Ishikawa (cell line): ENCODE data around the gene C5orf63.

Source experiments
- EGR1 ChIP-seq: IDR thresholded peaks from 2 replicates; pipeline ENCODE4 v1.6.1; 2012
- EP300 ChIP-seq: IDR thresholded peaks from 2 replicates; pipeline ENCODE4 v1.6.1; 2012; ENCODE audit warnings: borderline replicate concordance
- FOXM1 ChIP-seq: IDR thresholded peaks from 2 replicates; pipeline ENCODE4 v1.6.1; 2012; ENCODE audit warnings: low read depth, borderline replicate concordance
- MAX ChIP-seq: IDR thresholded peaks from 2 replicates; pipeline ENCODE4 v1.6.1; 2012
- RAD21 ChIP-seq: IDR thresholded peaks from 2 replicates; pipeline ENCODE4 v1.6.1; 2012; ENCODE audit warnings: low read depth
- TAF1 ChIP-seq: IDR thresholded peaks from 2 replicates; pipeline ENCODE4 v1.6.1; 2012; ENCODE audit warnings: low read depth, mild to moderate bottlenecking
- TEAD4 ChIP-seq: IDR thresholded peaks from 2 replicates; pipeline ENCODE4 v1.6.1; 2012
- YY1 ChIP-seq: IDR thresholded peaks from 2 replicates; pipeline ENCODE4 v1.6.1; 2012; ENCODE audit warnings: low read depth
- ZBTB7A ChIP-seq: IDR thresholded peaks from 2 replicates; pipeline ENCODE4 v1.6.1; 2012; ENCODE audit warnings: low read depth
- TF ChIP-seq, protein P1 (sequence below): IDR thresholded peaks from 2 replicates; pipeline ENCODE4 v1.6.1; 2012; ENCODE audit warnings: low read depth, mild to moderate bottlenecking

GRCh38 chr5:127031863-127032232 lies 41.5 kb downstream of the C5orf63 start:
- no peak for TF ChIP-seq EP300
- TF ChIP-seq EGR1, result no peak
- TF ChIP-seq FOXM1, result no peak
- TF ChIP-seq ZBTB7A, result no peak
- no peak for TF ChIP-seq YY1
- TF ChIP-seq MAX, result no peak
- TF ChIP-seq RAD21, result no peak
- TF ChIP-seq, protein P1, sequence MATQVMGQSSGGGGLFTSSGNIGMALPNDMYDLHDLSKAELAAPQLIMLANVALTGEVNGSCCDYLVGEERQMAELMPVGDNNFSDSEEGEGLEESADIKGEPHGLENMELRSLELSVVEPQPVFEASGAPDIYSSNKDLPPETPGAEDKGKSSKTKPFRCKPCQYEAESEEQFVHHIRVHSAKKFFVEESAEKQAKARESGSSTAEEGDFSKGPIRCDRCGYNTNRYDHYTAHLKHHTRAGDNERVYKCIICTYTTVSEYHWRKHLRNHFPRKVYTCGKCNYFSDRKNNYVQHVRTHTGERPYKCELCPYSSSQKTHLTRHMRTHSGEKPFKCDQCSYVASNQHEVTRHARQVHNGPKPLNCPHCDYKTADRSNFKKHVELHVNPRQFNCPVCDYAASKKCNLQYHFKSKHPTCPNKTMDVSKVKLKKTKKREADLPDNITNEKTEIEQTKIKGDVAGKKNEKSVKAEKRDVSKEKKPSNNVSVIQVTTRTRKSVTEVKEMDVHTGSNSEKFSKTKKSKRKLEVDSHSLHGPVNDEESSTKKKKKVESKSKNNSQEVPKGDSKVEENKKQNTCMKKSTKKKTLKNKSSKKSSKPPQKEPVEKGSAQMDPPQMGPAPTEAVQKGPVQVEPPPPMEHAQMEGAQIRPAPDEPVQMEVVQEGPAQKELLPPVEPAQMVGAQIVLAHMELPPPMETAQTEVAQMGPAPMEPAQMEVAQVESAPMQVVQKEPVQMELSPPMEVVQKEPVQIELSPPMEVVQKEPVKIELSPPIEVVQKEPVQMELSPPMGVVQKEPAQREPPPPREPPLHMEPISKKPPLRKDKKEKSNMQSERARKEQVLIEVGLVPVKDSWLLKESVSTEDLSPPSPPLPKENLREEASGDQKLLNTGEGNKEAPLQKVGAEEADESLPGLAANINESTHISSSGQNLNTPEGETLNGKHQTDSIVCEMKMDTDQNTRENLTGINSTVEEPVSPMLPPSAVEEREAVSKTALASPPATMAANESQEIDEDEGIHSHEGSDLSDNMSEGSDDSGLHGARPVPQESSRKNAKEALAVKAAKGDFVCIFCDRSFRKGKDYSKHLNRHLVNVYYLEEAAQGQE, result no peak
- no peak for TF ChIP-seq TAF1
- no peak for TF ChIP-seq TEAD4
